Colonic mucosa (tissue), 4 donors: ENCODE results near the gene TRAK1. TPM values are rescaled to one million over a fixed set of nuclear protein-coding genes. Genes with fewer than 3 reads are reported as not detected.

Experiments
- DNase-seq: peaks from one replicate; pipeline ENCODE4 v3.0.0-alpha.2; 2020
- H3K27ac ChIP-seq: fragments of 200-600 bp; one replicate; pipeline ENCODE4 v1.8.0; 2021
- H3K27me3 ChIP-seq: fragments of 200-600 bp; one replicate; pipeline ENCODE4 v1.8.0; 2021
- H3K36me3 ChIP-seq: fragments of 200-600 bp; one replicate; pipeline ENCODE4 v1.8.0; 2021
- H3K4me1 ChIP-seq: fragments of 200-600 bp; one replicate; pipeline ENCODE4 v1.8.0; 2021; ENCODE audit warnings: mild to moderate bottlenecking
- H3K4me3 ChIP-seq: fragments of 200-600 bp; one replicate; pipeline ENCODE4 v1.8.0; 2021
- H3K9ac ChIP-seq, 2 donors: one replicate each; pipeline ENCODE4 v1.7.0; 2013; ENCODE audit warnings: control low read depth in 2 of 2, low read depth in 2 of 2, low read length in 2 of 2
- H3K9me3 ChIP-seq: fragments of 200-600 bp; one replicate; pipeline ENCODE4 v1.8.0; 2021
- CTCF ChIP-seq: fragments of 200-600 bp; IDR thresholded peaks from one replicate; pipeline ENCODE4 v1.8.0; 2022; ENCODE audit warnings: antibody characterized with exemption, mild to moderate bottlenecking
- intact Hi-C: fragments of 100-400 bp; cut with DNase I; formaldehyde crosslinking; loops from one replicate; pipeline ENCODE4 v1.14.1; 2022
- total RNA-seq, 2 donors: library from RNA; stranded (reverse); fragmentation: NEBNext Ultra II Directional in 1 of 2; extraction: Animal tissue kit (Norgen Biotek cat#: 25700) in 1 of 2; gene quantifications; one replicate each; pipeline ENCODE4 v1.2.1, GENCODE V29; 2021
- donor health status: healthy.
- donor health status: DM: no; HTN: no; CAD: no.
- donor health status: DM: no; HTN: no; CAD: no.

The TRAK1 gene
- total RNA-seq, 2 donors from 2014 or later, result 58.9 to 70.3 TPM

- Histone ChIP-seq H3K36me3 (no peaks in the 10 kb centered on the region), H3K27me3 (no peaks in the 10 kb centered on the region), H3K9ac (no peak overlapping the region), H3K4me3 (no peak overlapping the region), H3K9me3 (no peaks in the 10 kb centered on the region), H3K4me1 (peaks cover 9% of the 10 kb centered on the region), H3K27ac (no peak overlapping the region)
- intact Hi-C loops, result no loop called here
- DNase-seq, result no peak
- TF ChIP-seq CTCF, result no peak
These were observed 66.7 kb downstream of the TRAK1 start for GRCh38 chr3:42157540-42158538.

GRCh38 chr3:42159147-42159546, 68.0 kb downstream of the TRAK1 start:
- peaks cover 9% of the 10 kb centered on the region for H3K4me1 ChIP-seq
- intact Hi-C loops, result no loop called here
- peak; percentile 27 for DNase-seq
- TF ChIP-seq CTCF, result no peak
- peak overlapping the region; percentile 73 for H3K27ac ChIP-seq
- H3K36me3 ChIP-seq, result no peaks in the 10 kb centered on the region
- H3K4me3 ChIP-seq, result peak overlapping the region; percentile 17
- no peaks in the 10 kb centered on the region for H3K9me3 ChIP-seq
- H3K27me3 ChIP-seq, result no peaks in the 10 kb centered on the region
- H3K9ac ChIP-seq, result peak overlapping the region in 1 of 2 donors; percentile 15

- peak; percentile 89 for DNase-seq
- no peaks in the 10 kb centered on the region for H3K9me3 ChIP-seq
- H3K27ac ChIP-seq, result peak overlapping the region; percentile 73
- H3K4me3 ChIP-seq, result peak overlapping the region; percentile 17
- intact Hi-C loops, result no loop called here
- no peak for TF ChIP-seq CTCF
- peaks cover 9% of the 10 kb centered on the region for H3K4me1 ChIP-seq
- no peaks in the 10 kb centered on the region for H3K36me3 ChIP-seq
- peak overlapping the region; percentile 15 to 29 for H3K9ac ChIP-seq
- no peaks in the 10 kb centered on the region for H3K27me3 ChIP-seq
These were observed 68.7 kb downstream of the TRAK1 start for GRCh38 chr3:42159706-42160472.

GRCh38 chr3:42161050-42161935, 70.1 kb downstream of the TRAK1 start:
- no peak for TF ChIP-seq CTCF
- Histone ChIP-seq H3K9me3 (no peaks in the 10 kb centered on the region), H3K27me3 (no peaks in the 10 kb centered on the region), H3K4me1 (peaks cover 18% of the 10 kb centered on the region), H3K27ac (no peak overlapping the region), H3K9ac (no peak overlapping the region), H3K4me3 (no peak overlapping the region), H3K36me3 (no peaks in the 10 kb centered on the region)
- intact Hi-C loops, result no loop called here
- peak; percentile 13 for DNase-seq

GRCh38 chr3:42162462-42162861, 71.3 kb downstream of the TRAK1 start:
- no peak overlapping the region for H3K27ac ChIP-seq
- no peaks in the 10 kb centered on the region for H3K27me3 ChIP-seq
- no peak for TF ChIP-seq CTCF
- DNase-seq, result no peak
- H3K4me3 ChIP-seq, result no peak overlapping the region
- H3K36me3 ChIP-seq, result no peaks in the 10 kb centered on the region
- H3K9ac ChIP-seq, result no peak overlapping the region
- intact Hi-C loops, result no loop called here
- peaks cover 21% of the 10 kb centered on the region for H3K4me1 ChIP-seq
- H3K9me3 ChIP-seq, result no peaks in the 10 kb centered on the region
